ENCODE results near the gene UNC93B1.

UNC93B1 gene

GRCh38 chr11:68027667-68028066 lies 23.8 kb upstream of the UNC93B1 start:
- no peaks in the 10 kb centered on the region for H3K27me3 ChIP-seq (replicated peaks; ENCODE audit: control insufficient read depth, insufficient read depth, low read length)
- no peak for TF ChIP-seq CTCF (IDR thresholded peaks at IDR 0.05; ENCODE audit: insufficient read depth, low read length, poor library complexity, severe bottlenecking)
- no peak overlapping the region for H3K4me3 ChIP-seq (replicated peaks; ENCODE audit: low read depth, low read length)
- H3K36me3 ChIP-seq (ENCODE audit: control insufficient read depth, insufficient read depth, low read length), result 0 out of 2 replicates have a peak, but pooled peaks cover under 1% of the 10 kb centered on the region
- DNase-seq (ENCODE audit: extremely low read depth, insufficient read length), result no peak

GRCh38 chr11:68026391-68027105 lies 22.7 kb upstream of the UNC93B1 start:
- Histone ChIP-seq H3K36me3 (ENCODE audit: control insufficient read depth, insufficient read depth, low read length) (no peaks in the 10 kb centered on the region), H3K27me3 (replicated peaks; ENCODE audit: control insufficient read depth, insufficient read depth, low read length) (no peaks in the 10 kb centered on the region), H3K4me3 (replicated peaks; ENCODE audit: low read depth, low read length) (no peak overlapping the region)
- DNase-seq (ENCODE audit: extremely low read depth, insufficient read length), result no peak
- TF ChIP-seq CTCF (IDR thresholded peaks at IDR 0.05; ENCODE audit: insufficient read depth, low read length, poor library complexity, severe bottlenecking), result no peak

GRCh38 chr11:68025047-68025446 lies 21.1 kb upstream of the UNC93B1 start:
- DNase-seq (ENCODE audit: extremely low read depth, insufficient read length), result no peak
- Histone ChIP-seq H3K27me3 (replicated peaks; ENCODE audit: control insufficient read depth, insufficient read depth, low read length) (no peaks in the 10 kb centered on the region), H3K4me3 (replicated peaks; ENCODE audit: low read depth, low read length) (no peak overlapping the region), H3K36me3 (ENCODE audit: control insufficient read depth, insufficient read depth, low read length) (no peaks in the 10 kb centered on the region)
- peak; percentile 21 for TF ChIP-seq CTCF (IDR thresholded peaks at IDR 0.05; ENCODE audit: insufficient read depth, low read length, poor library complexity, severe bottlenecking)

- TF ChIP-seq CTCF (IDR thresholded peaks at IDR 0.05; ENCODE audit: insufficient read depth, low read length, poor library complexity, severe bottlenecking), result no peak
- no peaks in the 10 kb centered on the region for H3K27me3 ChIP-seq (replicated peaks; ENCODE audit: control insufficient read depth, insufficient read depth, low read length)
- H3K36me3 ChIP-seq (ENCODE audit: control insufficient read depth, insufficient read depth, low read length), result no peaks in the 10 kb centered on the region
- no peak for DNase-seq (ENCODE audit: extremely low read depth, insufficient read length)
- H3K4me3 ChIP-seq (replicated peaks; ENCODE audit: low read depth, low read length), result no peak overlapping the region
Observed at GRCh38 chr11:68024508-68024907, 20.6 kb upstream of the UNC93B1 start.

- no peaks in the 10 kb centered on the region for H3K36me3 ChIP-seq (ENCODE audit: control insufficient read depth, insufficient read depth, low read length)
Observed at GRCh38 chr11:68022531-68022930, 18.6 kb upstream of the UNC93B1 start.

More at GRCh38 chr11:68022531-68022930, 18.6 kb upstream of the UNC93B1 start:
- TF ChIP-seq CTCF (IDR thresholded peaks at IDR 0.05; ENCODE audit: insufficient read depth, low read length, poor library complexity, severe bottlenecking), result no peak
- Histone ChIP-seq H3K4me3 (replicated peaks; ENCODE audit: low read depth, low read length) (no peak overlapping the region), H3K27me3 (replicated peaks; ENCODE audit: control insufficient read depth, insufficient read depth, low read length) (no peaks in the 10 kb centered on the region)
- DNase-seq (ENCODE audit: extremely low read depth, insufficient read length), result no peak

All from GM06990 (cell line).